Sigmoid colon (tissue), 4 donors: ENCODE measurements around the gene SERTM1.

Experiments used
- EP300 ChIP-seq, 4 donors: sonication (generic); formaldehyde crosslinking; IDR thresholded peaks; one replicate each; pipeline ENCODE4 v1.6.1; 2017; ENCODE audit warnings: antibody characterized with exemption in 4 of 4
- POLR2A ChIP-seq, 2 donors: fragments of 450-650 bp; IDR thresholded peaks; one replicate each; pipeline ENCODE4 v1.6.1; 2016; ENCODE audit warnings: antibody characterized with exemption in 2 of 2, mild to moderate bottlenecking in 2 of 2, moderate library complexity in 2 of 2
- POLR2AphosphoS5 ChIP-seq, 4 donors: sonication (generic); formaldehyde crosslinking; IDR thresholded peaks; one replicate each; pipeline ENCODE4 v1.6.1; 2017; ENCODE audit warnings: antibody characterized with exemption in 4 of 4
- TF ChIP-seq, protein P1 (sequence below), 4 experiments: fragments of 450-650 bp in 3 of 4; fragments of 200-600 bp in 1 of 4; IDR thresholded peaks; one replicate each; pipeline ENCODE4 v1.5.1; 2016 to 2019; ENCODE audit warnings: antibody characterized with exemption in 4 of 4, mild to moderate bottlenecking in 3 of 4, moderate library complexity in 2 of 4

DNA sequence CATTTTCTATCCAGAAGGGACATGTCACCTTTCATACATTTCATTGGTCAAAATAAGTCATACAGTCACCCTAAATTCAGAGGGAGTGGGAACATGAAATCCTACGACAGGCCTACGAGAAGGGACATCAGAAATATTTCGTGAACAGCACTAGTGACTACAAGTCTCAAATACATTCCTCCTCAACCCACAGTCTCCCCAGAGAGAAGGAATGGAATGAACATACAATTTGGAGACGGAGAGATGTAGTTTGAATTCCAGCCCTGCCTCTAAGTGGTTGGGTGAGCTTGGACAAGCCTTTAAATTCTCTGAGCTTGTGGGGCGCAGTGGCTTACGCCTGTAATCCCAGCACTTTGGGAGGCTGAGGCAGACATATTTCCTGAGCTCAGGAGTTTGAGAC lies 9.9 kb downstream of the SERTM1 start:
- TF ChIP-seq, protein P1, sequence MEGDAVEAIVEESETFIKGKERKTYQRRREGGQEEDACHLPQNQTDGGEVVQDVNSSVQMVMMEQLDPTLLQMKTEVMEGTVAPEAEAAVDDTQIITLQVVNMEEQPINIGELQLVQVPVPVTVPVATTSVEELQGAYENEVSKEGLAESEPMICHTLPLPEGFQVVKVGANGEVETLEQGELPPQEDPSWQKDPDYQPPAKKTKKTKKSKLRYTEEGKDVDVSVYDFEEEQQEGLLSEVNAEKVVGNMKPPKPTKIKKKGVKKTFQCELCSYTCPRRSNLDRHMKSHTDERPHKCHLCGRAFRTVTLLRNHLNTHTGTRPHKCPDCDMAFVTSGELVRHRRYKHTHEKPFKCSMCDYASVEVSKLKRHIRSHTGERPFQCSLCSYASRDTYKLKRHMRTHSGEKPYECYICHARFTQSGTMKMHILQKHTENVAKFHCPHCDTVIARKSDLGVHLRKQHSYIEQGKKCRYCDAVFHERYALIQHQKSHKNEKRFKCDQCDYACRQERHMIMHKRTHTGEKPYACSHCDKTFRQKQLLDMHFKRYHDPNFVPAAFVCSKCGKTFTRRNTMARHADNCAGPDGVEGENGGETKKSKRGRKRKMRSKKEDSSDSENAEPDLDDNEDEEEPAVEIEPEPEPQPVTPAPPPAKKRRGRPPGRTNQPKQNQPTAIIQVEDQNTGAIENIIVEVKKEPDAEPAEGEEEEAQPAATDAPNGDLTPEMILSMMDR (IDR thresholded peaks at IDR 0.05) = no peak
- TF ChIP-seq EP300 (IDR thresholded peaks at IDR 0.05) (no peak), POLR2AphosphoS5 (IDR thresholded peaks at IDR 0.05) (no peak), POLR2A (IDR thresholded peaks at IDR 0.05) (no peak)
